Right ventricle myocardium inferior (tissue), 1 donor: ENCODE measurements around the gene LDLRAD3. TPM values are rescaled to one million over a fixed set of nuclear protein-coding genes. Genes with fewer than 3 reads are reported as not detected.
"Not testable (repeated sequence)": the region's sequence is repeated elsewhere in the genome, so short reads cannot be mapped to it uniquely, and the experiment has no call there.

Experiments
- ATAC-seq: fragments of 200-7000 bp; cut with Tn5 transposase; one replicate; pipeline ENCODE4 v1.9.1; 2020; ENCODE audit warnings: mild to moderate bottlenecking, moderate library complexity
- DNase-seq: peaks from one replicate; pipeline ENCODE4 v3.0.0; 2021; ENCODE audit errors: missing footprints
- intact Hi-C: fragments of 100-400 bp; cut with DNase I; formaldehyde crosslinking; loops from one replicate; pipeline ENCODE4 v1.11.0; 2022
- total RNA-seq: library from RNA; stranded (reverse); fragmentation: NEBNext Ultra II Directional; extraction: Animal tissue kit (Norgen Biotek cat#: 25700); gene quantifications from one replicate; pipeline ENCODE4 v1.2.1, GENCODE V29; 2021
- donor health status: DM: no; HTN: yes; CAD: no; lungs with severe emphysema.

Gene LDLRAD3
- total RNA-seq, 1 donor from 2014 or later: 1.7 TPM

DNA sequence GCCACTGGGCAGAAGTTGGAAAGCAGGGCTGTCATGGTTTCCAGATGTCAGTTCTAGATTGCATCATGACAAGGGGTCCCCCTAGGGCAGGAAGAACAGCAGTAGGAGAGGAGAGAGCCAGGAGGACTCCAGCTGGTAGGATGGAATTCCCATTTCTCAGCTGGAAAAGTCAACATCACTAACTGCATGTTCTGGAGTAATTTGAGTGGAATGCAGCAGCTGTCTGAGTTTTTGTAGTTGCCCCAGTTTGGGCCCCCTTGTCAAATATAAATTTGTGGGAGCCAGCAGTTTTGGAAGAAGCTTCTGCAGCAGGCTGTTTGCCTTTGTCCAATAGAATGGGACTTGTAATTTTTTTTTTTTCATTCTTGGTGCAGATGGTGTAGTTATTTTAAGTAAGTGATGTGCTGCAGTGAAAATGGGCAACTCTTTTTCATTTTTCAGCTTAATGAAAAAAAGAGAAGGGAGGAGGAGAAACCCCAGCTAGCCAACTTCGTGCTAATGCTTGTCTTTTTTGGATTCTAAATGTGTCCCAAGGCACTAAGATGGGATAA lies 86.9 kb downstream of the LDLRAD3 start:
- ATAC-seq (peak; percentile 74), DNase-seq (no peak)
- intact Hi-C loops: no loop called here

DNA sequence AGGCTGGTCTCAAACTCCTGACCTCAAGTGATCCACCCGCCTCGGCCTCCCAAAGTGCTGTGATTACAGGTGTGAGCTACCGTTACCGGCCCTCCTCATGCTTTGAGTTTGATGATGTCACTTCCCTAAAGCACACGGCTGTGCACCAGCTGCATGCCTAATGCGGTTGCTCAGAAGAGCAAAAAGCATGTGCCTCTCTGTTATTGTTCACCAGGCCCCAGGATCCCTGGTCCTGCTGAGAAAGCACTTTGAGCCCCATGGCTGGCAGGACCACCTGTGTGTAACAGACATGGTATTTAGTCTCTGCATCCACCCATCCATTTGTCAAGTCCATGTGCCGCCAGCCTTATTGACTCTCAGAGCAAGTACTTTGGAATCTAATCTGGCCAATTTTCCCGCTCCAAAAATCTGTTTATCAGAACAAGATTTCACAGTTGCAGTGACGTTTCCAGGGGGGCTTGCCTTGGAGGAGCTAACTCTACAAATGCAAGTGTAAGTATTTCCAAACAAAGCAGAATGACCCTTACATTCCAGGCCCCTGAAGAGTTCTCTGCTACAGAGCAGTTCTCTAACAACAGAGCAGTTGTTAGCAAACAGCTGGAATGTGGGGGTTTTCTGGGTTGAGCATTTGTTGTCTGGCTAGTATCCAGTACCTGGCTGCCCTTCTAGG lies 89.4 kb downstream of the LDLRAD3 start:
- DNase-seq (no peak), ATAC-seq (no peak)
- intact Hi-C loops: no loop called here

DNA sequence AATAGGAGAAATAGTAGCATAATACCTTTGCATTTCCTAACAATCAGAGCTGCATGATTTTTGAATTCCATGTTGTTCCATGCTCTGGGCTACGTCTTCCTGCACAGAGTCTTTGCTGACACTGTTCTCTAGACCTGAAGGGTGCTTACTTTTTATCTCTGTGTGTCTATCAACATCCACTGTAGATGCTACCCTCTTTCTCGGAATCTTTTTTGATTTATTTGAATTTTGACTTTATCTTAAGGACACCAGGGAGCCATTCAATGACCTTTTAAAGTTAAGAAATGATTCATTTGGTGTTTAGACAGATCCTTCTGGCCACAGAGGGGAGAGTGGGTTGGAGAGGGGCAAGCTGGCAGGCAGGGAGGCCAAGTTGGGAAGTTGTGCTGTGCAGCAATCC lies 90.1 kb downstream of the LDLRAD3 start:
- no peak for DNase-seq
- no peak for ATAC-seq
- intact Hi-C loops: no loop called here

DNA sequence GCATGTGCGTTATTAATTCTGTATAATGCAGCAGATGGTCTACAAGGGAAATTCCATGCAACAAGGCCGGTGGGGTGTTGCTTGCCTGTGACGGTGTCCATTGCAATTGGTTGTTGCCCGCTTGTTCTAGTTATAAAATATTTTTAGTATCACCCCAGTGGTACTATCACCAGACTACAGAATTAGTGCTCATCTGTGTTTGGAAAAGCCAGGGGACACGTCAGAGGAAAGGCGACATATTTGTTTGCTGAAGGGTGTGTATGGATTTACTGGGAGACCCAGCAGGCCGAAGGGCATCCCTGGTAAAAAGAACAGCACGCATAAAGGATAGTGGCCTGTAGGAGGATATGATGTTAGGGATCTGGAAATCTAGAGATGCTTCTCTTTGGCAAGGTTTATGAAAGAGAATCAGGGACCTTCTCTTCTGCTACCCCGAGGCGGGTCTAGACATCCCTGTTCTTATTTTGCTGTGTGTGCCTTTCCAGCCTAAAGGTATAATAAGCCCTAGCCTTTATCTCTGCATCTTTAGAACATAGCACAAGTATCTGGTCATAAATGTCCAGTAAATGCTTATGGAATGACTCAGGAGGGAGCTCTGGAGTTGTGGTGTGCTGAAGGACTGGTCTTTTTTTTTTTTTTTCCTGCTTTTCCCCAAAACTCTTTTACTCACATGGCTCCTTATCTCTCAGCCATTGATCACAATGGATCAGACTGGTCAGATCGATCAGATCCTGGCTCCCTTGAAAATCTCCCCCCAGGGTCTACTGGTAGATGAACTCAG lies 90.9 kb downstream of the LDLRAD3 start:
- intact Hi-C loops: no loop called here
- DNase-seq (no peak), ATAC-seq (no peak)

DNA sequence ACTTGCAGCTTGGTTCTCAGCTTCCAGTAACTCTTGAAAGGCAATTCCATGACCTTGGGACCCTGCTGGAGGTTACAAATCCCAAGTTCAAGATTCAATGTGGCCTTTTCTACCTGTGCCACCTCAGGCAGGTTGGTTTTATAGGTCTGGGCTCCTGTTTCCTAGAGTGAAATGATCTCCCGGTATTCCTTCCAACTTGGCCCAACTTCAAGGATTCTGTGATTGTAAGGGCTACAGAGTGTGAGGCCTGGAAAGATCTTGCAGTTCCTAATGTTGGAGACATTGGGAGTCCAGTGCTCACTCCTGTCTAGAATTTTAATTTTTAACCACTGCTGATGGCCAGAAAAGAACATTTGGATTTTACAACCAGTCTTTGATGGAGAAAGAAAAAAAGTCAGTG lies 91.6 kb downstream of the LDLRAD3 start:
- intact Hi-C loops: no loop called here
- DNase-seq: no peak
- ATAC-seq: no peak

DNA sequence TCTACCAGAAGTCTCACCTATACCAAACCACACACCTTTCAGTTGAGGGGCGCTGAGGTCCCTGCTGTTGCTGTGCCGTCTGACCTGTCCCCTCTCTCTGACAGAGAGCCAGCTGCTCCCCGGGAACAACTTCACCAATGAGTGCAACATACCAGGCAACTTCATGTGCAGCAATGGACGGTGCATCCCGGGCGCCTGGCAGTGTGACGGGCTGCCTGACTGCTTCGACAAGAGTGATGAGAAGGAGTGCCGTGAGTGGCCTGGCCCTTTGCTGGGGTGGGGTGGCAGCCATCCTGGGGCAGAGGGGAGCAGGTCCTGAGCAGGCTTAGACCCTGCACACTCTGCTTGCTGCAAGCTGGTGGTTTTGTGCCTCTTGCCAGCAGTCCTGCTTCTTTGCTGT lies 92.1 kb downstream of the LDLRAD3 start:
- DNase-seq (no peak), ATAC-seq (no peak)
- intact Hi-C loops: no loop called here

DNA sequence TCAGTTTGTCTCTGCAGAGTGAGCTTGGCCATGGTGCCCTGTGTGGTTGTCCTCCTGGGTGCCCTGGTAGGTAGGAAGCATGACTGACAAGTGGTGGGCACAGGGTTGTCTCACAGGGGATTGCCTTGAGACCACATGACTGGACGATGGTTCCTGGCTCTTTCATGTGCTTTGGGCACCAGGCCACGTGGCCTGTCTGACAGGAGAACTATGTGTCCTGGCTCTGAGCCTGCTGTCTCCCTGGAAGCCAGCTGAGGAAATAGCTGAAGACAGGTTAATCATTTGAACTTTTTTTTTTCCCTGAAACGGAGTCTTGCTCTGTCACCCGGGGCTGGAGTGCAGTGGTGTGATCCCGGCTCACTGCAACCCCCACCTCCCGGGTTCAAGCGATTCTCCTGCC lies 93.2 kb downstream of the LDLRAD3 start:
- peak; percentile 37 for ATAC-seq
- intact Hi-C loops: no loop called here
- peak; percentile 78 for DNase-seq

DNA sequence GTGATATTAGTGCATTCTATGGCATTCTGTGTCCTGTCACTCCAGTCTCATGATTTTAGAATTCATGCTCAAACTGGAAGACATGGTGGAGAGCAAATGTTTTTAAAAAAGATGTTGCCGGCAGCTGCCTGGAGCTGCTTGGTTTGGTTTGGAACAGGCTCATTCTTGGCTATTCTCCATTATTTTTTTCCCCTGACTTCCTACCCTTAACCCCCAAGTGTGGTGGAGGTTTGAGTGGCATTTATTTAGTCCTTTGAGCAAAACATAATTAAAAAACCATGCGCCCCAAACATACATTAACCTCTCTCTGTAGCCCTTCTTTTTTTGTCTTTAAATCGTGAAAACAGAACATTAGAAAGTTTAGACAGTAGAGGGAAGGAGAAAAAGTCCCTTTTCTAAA lies 94.7 kb downstream of the LDLRAD3 start:
- ATAC-seq (no peak), DNase-seq (no peak)
- intact Hi-C loops: no loop called here

DNA sequence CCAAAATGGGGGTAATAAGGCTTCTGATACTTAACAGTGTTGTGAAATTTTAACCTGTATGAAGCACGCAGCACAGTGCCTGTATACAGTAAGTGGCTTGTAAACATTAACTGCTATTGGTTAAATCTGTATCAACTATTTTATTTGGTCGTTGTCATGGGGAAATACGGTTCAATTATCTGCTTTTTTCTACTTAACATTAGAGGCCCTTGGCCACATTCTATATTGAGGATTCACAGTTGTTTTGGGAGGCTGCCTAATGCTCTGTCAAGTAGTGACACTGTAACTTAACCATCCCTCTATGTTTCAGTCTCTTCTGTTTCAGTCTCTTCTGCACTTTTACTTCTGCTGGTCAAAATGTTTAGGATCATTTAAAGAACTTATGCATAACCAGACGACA lies 95.6 kb downstream of the LDLRAD3 start:
- ATAC-seq (no peak), DNase-seq (no peak)
- intact Hi-C loops: no loop called here

DNA sequence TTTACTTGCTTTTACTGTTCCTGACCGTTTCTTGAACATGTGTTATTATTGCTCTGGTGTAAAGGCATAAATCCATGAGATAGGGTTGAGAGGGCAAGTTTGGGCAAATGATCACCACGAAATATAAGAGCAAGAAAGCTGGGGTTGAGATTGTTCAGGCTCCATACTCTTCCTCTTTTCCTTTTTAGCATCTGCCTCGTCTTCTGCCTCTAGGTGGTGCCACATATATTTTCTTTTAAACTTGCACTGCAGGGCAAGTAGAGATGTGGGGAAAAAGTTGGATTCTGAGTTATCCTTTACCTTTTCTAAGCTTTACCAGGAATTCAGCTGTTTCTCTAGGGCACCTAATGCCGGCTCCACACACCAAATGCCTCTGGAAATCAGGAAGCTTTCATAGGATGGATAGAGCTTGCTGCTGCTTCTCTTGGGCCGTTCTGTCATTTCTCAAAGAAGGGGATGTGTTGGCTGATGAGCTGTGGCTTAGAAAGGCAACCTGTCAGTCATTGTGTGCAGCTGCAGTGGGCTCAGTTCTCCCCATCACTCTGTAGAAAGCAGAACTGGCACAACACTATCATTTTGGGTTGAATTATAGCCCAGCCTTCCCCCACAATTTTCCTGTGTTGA lies 98.2 kb downstream of the LDLRAD3 start:
- intact Hi-C loops: loop anchor here (5.0 to 10.0 kb wide), 2 partner anchors 223 to 425 kb away; partner anchors contain the start of gene FJX1
- DNase-seq: no peak
- no peak for ATAC-seq

DNA sequence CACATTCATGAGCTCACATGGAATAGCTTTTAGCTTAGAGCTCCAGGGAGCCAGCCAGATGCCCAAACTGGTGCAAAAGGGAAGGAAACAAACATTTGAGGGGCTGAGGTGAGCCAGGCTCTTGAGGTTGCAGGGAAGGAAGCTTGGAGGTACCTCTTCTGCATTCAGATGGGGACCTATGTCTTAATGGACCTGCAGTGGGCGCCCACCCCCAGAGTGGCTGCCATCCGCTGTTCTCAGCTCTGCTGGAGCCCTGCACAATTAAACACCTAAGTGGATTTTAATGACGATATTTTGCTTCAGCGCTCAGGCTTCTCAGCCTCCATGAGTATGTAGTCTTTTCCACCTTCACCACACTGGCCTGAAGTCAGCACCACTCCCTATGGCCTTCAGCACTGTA lies 100.8 kb downstream of the LDLRAD3 start:
- ATAC-seq (no peak), DNase-seq (no peak)
- intact Hi-C loops: loop anchor here (5.0 to 10.0 kb wide), 2 partner anchors 220 to 427 kb away; partner anchors contain the start of gene FJX1

DNA sequence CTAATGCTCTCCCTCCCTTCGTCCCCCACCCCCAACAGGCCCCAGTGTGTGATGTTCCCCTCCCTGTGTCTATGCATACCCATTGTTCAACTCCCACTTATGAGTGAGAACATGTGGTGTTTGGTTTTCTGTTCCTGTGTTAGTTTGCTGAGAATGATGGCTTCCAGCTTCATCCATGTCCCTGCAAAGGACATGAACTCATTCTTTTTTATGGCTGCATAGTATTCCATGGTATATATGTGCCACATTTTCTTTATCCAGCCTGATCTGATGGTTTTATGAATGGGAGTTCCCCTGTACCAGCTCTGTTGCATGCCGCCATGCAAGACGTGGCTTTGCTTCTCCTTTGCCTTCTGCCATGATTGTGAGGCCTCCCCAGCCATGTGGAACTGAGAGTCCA lies 102.1 kb downstream of the LDLRAD3 start:
- intact Hi-C loops: loop anchor here (10.0 kb wide), 1 partner anchor 219 kb away; no protein-coding TSS in a partner anchor
- ATAC-seq, DNase-seq: not testable (repeated sequence)

DNA sequence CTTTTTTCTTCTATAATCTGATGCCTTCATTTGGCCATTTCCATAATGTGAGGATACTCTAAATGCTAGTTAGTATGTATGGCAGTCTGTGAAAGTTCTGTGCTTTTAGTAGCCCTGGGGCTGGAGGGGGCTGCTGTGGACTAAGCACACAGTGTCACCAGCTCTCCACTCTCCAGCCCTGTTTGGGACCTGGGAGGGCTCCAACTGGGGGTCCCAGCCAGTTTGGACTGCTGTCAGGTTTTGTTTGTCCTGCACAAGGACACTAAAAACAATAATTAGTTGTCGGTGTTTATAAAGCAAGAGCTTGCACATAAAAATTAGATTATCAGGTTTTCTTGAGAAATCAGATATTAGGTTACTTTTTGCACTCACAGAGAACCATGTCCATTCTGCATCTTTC lies 103.1 kb downstream of the LDLRAD3 start:
- no peak for DNase-seq
- no peak for ATAC-seq
- intact Hi-C loops: loop anchor here (10.0 kb wide), 1 partner anchor 218 kb away; no protein-coding TSS in a partner anchor

DNA sequence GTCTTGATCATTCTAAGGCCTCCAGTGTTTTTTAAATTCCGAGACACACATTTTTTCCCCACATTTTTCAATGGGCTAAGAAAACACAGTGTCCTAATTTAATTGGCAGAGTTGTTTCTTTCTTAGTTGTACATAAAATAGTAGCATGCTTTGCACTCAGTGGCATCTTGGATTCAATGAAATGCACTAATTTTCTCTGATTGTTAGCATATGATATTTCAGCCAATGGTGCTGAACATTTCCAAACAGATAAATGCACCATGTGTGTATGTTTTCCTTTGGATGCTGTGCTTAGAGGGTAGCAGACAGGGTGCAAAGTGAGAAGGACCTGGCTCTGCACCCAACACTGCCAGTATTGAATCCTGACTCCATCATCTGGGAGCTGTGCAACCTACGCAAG lies 103.5 kb downstream of the LDLRAD3 start:
- ATAC-seq (no peak), DNase-seq (no peak)
- intact Hi-C loops: loop anchor here (10.0 kb wide), 1 partner anchor 217 kb away; no protein-coding TSS in a partner anchor

DNA sequence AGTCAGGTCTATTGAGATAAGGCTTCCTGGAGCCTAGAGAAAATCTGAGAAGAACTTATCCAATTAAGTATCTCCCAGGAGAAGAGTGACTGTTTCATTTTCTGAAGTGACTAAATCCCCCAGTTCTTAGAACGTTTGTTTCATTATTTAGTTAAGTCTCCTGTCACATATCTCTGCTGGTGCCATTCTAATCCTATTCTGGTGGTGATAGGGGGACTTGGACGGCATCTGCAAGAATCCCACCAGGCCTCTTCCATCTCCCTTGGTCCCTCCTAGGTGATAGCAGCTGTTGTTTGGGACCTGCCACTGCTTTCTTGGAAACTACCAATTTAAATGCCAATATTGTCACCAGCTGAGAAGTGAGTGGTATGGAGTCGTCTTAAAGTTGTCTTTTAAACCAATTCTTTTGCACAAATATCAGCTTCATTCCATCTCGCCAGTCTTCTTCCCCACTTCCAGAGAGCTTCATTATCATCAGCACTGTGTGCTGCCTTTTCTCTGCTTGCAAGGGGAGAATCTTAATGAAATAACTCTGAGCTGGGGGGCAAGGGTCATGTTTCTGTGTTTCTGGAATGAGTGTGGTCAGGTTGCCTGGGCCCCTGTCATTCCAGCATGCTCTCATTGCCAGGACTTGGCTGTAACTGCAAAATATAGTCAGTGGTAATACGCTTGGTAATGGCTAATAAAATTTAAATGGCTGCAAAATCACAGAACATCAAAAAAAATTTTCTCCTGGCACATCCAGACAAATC lies 104.8 kb downstream of the LDLRAD3 start:
- intact Hi-C loops: loop anchor here (10.0 kb wide), 1 partner anchor 216 kb away; no protein-coding TSS in a partner anchor
- ATAC-seq (no peak), DNase-seq (no peak)

DNA sequence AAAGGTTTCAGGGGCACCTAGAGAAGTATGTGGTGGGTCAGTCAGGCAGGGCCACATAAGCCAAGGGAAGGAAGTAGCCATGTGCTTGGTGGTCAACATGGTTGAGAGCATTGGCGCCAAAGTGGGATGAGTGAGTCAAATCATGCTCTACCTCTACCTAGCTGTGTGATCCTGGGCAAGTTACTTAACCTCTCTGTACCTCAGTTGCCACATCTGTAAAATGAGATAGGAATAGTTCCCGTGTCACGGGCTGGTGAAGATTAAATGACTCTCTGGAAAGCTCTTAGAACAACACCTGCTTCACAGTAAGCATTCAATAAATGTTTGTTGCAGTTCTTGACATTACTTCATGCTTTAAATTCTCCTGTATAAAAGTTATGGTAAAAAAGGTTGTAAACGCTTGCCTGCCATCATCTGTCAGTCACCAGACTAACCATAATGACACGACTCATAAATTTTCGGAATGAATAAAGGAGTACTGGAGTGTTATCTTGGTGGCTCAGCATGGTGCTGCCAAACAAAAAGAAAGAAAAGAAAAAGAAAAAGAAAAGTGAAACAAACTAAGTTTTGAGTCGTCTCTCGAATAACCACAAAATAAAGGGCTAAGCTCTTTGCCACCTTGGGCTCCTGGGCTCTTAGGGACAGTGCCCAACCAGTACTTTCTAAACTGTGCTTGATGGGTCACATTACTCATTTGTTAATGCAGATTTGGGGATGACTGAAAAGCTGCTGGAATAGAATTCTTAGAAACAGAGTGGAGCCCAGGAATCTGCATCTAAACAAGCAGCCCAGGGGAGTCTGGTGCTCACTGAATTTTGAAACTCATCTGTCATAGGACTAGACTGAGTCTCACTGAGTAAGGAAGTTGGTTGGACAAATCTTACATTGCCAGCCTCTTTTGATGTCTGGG lies 107.6 kb downstream of the LDLRAD3 start:
- DNase-seq: no peak
- intact Hi-C loops: no loop called here
- no peak for ATAC-seq

DNA sequence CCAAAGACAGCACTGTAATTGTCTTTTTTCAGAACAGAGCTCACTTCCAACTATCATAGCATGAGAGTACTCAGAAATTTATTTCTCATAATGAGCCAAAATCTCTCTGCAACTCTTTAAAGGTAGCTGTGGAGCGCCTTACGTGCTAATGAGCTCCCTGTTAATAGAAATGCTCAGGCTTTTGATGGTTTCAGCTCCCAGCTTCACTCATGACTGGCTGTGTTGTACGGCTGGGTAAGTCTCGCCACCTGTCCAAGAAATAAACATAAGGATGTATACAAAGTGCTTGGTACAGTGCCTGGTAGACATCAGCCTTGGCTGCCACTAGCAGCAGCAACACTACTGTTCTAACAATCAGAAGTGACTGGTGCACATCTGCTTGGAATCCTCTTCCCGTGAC lies 109.4 kb downstream of the LDLRAD3 start:
- intact Hi-C loops: no loop called here
- DNase-seq (no peak), ATAC-seq (no peak)

DNA sequence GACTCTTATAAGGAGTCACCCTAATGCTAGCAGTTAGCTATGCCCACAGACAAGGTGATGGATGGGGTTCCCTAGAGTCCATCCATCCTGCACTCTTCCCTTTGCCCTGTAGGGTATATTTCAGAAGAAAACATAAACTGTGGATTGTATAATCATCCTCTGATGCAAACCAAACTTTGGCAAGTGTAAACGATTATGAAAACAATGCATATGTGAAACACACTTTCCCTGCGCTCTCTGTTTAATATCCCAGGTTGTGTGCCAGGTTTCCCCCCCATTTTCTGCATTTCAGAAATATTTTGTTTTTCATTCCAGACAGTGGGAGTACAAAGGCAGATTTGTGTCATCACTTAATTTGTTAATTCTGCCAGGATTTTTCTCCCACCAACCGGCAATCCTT lies 110.0 kb downstream of the LDLRAD3 start:
- no peak for DNase-seq
- intact Hi-C loops: no loop called here
- no peak for ATAC-seq
